Bronchial epithelial cell (primary cell): Measurements from ENCODE around the gene ALG6. TPM values are rescaled to one million over a fixed set of nuclear protein-coding genes. Genes with fewer than 3 reads are reported as not detected.

ENCODE experiments used
- DNase-seq: peaks from one replicate; pipeline ENCODE4 v3.0.0-alpha.2; 2010; ENCODE audit warnings: low read depth
- FAIRE-seq: peaks from 2 replicates; lab custom pipeline; 2011; peaks lifted over from hg19 to GRCh38; lab: Jason Lieb, UNC
- H3K27me3 ChIP-seq: 2 replicates; pipeline ENCODE4 v1.5.1; 2011; ENCODE audit warnings: low read length; ENCODE audit not compliant: control insufficient read depth, insufficient read depth
- H3K36me3 ChIP-seq: 2 replicates; pipeline ENCODE4 v1.5.1; 2011; ENCODE audit warnings: low read length; ENCODE audit not compliant: control insufficient read depth, insufficient read depth
- H3K4me3 ChIP-seq: 2 replicates; pipeline ENCODE4 v1.5.1; 2011; ENCODE audit warnings: mild to moderate bottlenecking, low read depth, low read length, control low read depth
- CTCF ChIP-seq: IDR thresholded peaks from 2 replicates; pipeline ENCODE4 v1.5.1; 2011; ENCODE audit warnings: mild to moderate bottlenecking, moderate library complexity, low read length, control low read depth, inconsistent platforms; ENCODE audit not compliant: insufficient read depth, severe bottlenecking
- total RNA-seq: library from RNA; depleted of rRNA; stranded (reverse); fragments of >200 nt; gene quantifications from 2 replicates; pipeline ENCODE4 v1.2.1, GENCODE V29; 2014

ALG6 gene
- total RNA-seq, 1 donor from 2014 or later: 9.2 TPM

GRCh38 chr1:63363014-63363413, 4.4 kb upstream of the ALG6 start:
- DNase-seq (no peak), FAIRE-seq (no peak)
- TF ChIP-seq CTCF: no peak
- Histone ChIP-seq H3K36me3 (no peaks in the 10 kb centered on the region), H3K4me3 (no peak overlapping the region), H3K27me3 (no peaks in the 10 kb centered on the region)

DNA sequence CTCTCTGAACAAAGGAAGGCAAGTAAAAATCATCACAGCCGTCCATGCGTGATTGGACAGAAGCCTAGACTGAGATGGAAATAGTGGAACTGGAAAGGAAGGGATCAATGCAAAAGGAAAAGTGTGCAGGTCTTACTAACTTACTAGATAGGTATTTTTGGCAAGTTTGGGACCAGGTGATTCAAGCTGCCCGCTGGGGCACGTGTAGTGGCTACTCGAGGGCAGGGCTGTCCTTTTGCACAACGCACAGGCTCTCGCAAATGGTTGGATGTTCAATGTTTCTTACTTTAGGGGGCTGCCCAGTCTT, 566 bp upstream of the ALG6 start:
- DNase-seq (no peak), FAIRE-seq (no peak)
- Histone ChIP-seq H3K27me3 (no peaks in the 10 kb centered on the region), H3K36me3 (peaks cover 2% of the 10 kb centered on the region), H3K4me3 (peak overlapping the region; percentile 82)
- no peak for TF ChIP-seq CTCF

GRCh38 chr1:63368131-63368530, 704 bp downstream of the ALG6 start:
- FAIRE-seq (no peak), DNase-seq (peak; percentile 4)
- no peak for TF ChIP-seq CTCF
- Histone ChIP-seq H3K4me3 (peak overlapping the region; percentile 82), H3K27me3 (no peaks in the 10 kb centered on the region), H3K36me3 (peaks cover 2% of the 10 kb centered on the region)

DNA sequence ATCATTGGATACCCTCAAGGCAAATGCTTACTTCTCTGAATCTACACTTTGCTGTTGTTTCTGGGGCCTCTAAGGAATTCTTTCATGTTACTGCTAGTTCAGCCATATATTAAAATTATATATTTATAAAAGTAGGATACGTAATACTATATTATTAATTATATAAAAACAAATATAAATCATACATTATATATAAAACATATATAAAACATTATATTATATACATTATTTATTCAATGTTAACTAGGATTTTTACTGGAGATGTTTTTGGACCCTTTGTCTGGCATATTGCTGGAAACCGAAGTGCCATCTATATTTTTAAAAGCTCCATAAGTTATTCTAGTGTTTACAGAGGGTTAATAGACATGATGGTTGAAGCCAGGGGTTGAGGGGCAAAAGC, 12.2 kb downstream of the ALG6 start:
- H3K27me3 ChIP-seq: no peaks in the 10 kb centered on the region
- H3K4me3 ChIP-seq: no peak overlapping the region
- TF ChIP-seq CTCF: no peak
- DNase-seq (no peak), FAIRE-seq (no peak)
- no peaks in the 10 kb centered on the region for H3K36me3 ChIP-seq

- no peak for TF ChIP-seq CTCF
- FAIRE-seq: no peak
These were observed 14.3 kb downstream of the ALG6 start for GRCh38 chr1:63381741-63382140.

GRCh38 chr1:63401945-63402344, 34.5 kb downstream of the ALG6 start:
- FAIRE-seq: no peak
- no peaks in the 10 kb centered on the region for H3K27me3 ChIP-seq
- H3K4me3 ChIP-seq: no peak overlapping the region
- no peak for TF ChIP-seq CTCF
- H3K36me3 ChIP-seq: no peaks in the 10 kb centered on the region
- no peak for DNase-seq

More at GRCh38 chr1:63381741-63382140, 14.3 kb downstream of the ALG6 start:
- Histone ChIP-seq H3K27me3 (no peaks in the 10 kb centered on the region), H3K4me3 (no peak overlapping the region), H3K36me3 (no peaks in the 10 kb centered on the region)
- DNase-seq: no peak
